Tibial nerve (tissue), 4 donors: ENCODE measurements around the gene TBC1D2B.

ENCODE experiments used
- CTCF ChIP-seq, 5 experiments: fragments of 200-600 bp in 3 of 5; fragments of 450-650 bp in 2 of 5; sonication (generic) in 3 of 5; IDR thresholded peaks; one replicate each; pipeline ENCODE4 v1.5.1; 2016 to 2019; ENCODE audit warnings: antibody characterized with exemption in 5 of 5, mild to moderate bottlenecking in 3 of 5, moderate library complexity in 2 of 5
- EP300 ChIP-seq, 2 donors: sonication (generic); formaldehyde crosslinking; IDR thresholded peaks; one replicate each; pipeline ENCODE4 v1.6.1; 2017; ENCODE audit warnings: antibody characterized with exemption in 2 of 2, mild to moderate bottlenecking in 1 of 2
- POLR2A ChIP-seq, 2 donors: fragments of 450-650 bp; IDR thresholded peaks; one replicate each; pipeline ENCODE4 v1.6.1; 2017; ENCODE audit warnings: antibody characterized with exemption in 2 of 2, mild to moderate bottlenecking in 2 of 2, moderate library complexity in 2 of 2

GRCh38 chr15:78065973-78066946 lies 11.3 kb downstream of the TBC1D2B start:
- TF ChIP-seq EP300 (IDR thresholded peaks at IDR 0.05): no peak
- TF ChIP-seq CTCF (IDR thresholded peaks at IDR 0.05): no peak
- no peak for TF ChIP-seq POLR2A (IDR thresholded peaks at IDR 0.05)
